Esophagus squamous epithelium (tissue), 4 donors: ENCODE data around the gene KRTAP2-4.

ENCODE experiments used
- POLR2A ChIP-seq, 4 donors: fragments of 450-650 bp; IDR thresholded peaks; one replicate each; pipeline ENCODE4 v1.6.1; 2017; ENCODE audit warnings: antibody characterized with exemption in 4 of 4, mild to moderate bottlenecking in 4 of 4, moderate library complexity in 3 of 4
- TF ChIP-seq, protein P1 (sequence below), 6 experiments: fragments of 450-650 bp in 4 of 6; fragments of 200-600 bp in 2 of 6; sonication (generic) in 2 of 6; IDR thresholded peaks; one replicate each; pipeline ENCODE4 v1.5.1; 2016 to 2019; ENCODE audit warnings: antibody characterized with exemption in 6 of 6, mild to moderate bottlenecking in 4 of 6, moderate library complexity in 4 of 6

GRCh38 chr17:41082626-41083025 lies 16.9 kb upstream of the KRTAP2-4 start:
- TF ChIP-seq POLR2A (IDR thresholded peaks at IDR 0.05): no peak
- TF ChIP-seq, protein P1, sequence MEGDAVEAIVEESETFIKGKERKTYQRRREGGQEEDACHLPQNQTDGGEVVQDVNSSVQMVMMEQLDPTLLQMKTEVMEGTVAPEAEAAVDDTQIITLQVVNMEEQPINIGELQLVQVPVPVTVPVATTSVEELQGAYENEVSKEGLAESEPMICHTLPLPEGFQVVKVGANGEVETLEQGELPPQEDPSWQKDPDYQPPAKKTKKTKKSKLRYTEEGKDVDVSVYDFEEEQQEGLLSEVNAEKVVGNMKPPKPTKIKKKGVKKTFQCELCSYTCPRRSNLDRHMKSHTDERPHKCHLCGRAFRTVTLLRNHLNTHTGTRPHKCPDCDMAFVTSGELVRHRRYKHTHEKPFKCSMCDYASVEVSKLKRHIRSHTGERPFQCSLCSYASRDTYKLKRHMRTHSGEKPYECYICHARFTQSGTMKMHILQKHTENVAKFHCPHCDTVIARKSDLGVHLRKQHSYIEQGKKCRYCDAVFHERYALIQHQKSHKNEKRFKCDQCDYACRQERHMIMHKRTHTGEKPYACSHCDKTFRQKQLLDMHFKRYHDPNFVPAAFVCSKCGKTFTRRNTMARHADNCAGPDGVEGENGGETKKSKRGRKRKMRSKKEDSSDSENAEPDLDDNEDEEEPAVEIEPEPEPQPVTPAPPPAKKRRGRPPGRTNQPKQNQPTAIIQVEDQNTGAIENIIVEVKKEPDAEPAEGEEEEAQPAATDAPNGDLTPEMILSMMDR (IDR thresholded peaks at IDR 0.05): no peak
